PC-3 (cell line): ENCODE results near the gene DPF3. TPM values are rescaled to one million over a fixed set of nuclear protein-coding genes. Genes with fewer than 3 reads are reported as not detected.

Source experiments
- ATAC-seq: fragments of 200-7000 bp; cut with Tn5 transposase; 2 replicates; pipeline ENCODE4 v1.9.1; 2020; ENCODE audit warnings: mild to moderate bottlenecking, moderate library complexity
- BruUV-seq: library from RNA; stranded (reverse); fragments of 400-500 nt; replicated peaks from 2 replicates; lab custom pipeline; 2021; lab: Mats Ljungman, UMichigan
- CTCF ChIA-PET: fragments of 300-600 bp; sonication (Branson Sonifier 250); formaldehyde crosslinking; loops from one replicate; lab custom pipeline; 2022; ENCODE audit warnings: antibody characterized with exemption; lab: Charles Lee
- POLR2A ChIA-PET: fragments of 300-600 bp; sonication (Branson Sonifier 250); formaldehyde crosslinking; loops from one replicate; lab custom pipeline; 2022; ENCODE audit warnings: antibody characterized with exemption; ENCODE audit not compliant: unreplicated experiment; lab: Charles Lee
- DNase-seq: peaks from one replicate; pipeline ENCODE4 v3.0.0-alpha.2; 2015
- H2AFZ ChIP-seq: fragments of 300-600 bp; sonication (generic); 2 replicates; pipeline ENCODE4 v1.6.0; 2016; ENCODE audit warnings: antibody characterized with exemption, low read length
- H3F3A ChIP-seq: fragments of 300-600 bp; sonication (generic); one replicate; pipeline ENCODE4 v1.6.0; 2017; ENCODE audit warnings: antibody characterized with exemption, low read length, control low read depth, mild to moderate bottlenecking; ENCODE audit not compliant: unreplicated experiment
- H3K27ac ChIP-seq: fragments of 300-600 bp; sonication (generic); 2 replicates; pipeline ENCODE4 v1.5.1; 2016; ENCODE audit warnings: mild to moderate bottlenecking, low read length
- H3K27me3 ChIP-seq: fragments of 300-600 bp; sonication (generic); 2 replicates; pipeline ENCODE4 v1.6.1; 2016; ENCODE audit warnings: low read length, mixed read lengths
- H3K36me3 ChIP-seq: fragments of 300-600 bp; sonication (generic); 2 replicates; pipeline ENCODE4 v1.6.1; 2016; ENCODE audit warnings: low read depth, mixed run types, low read length, mixed read lengths
- H3K4me1 ChIP-seq: fragments of 300-600 bp; sonication (generic); 2 replicates; pipeline ENCODE4 v1.5.1; 2016; ENCODE audit warnings: low read length; ENCODE audit not compliant: insufficient read depth
- H3K4me2 ChIP-seq: fragments of 300-600 bp; sonication (generic); 2 replicates; pipeline ENCODE4 v1.6.0; 2016; ENCODE audit warnings: low read length
- H3K4me3 ChIP-seq: fragments of 300-600 bp; sonication (generic); 2 replicates; pipeline ENCODE4 v1.5.1; 2016; ENCODE audit warnings: mild to moderate bottlenecking, low read length, mixed read lengths
- H3K79me2 ChIP-seq: fragments of 300-600 bp; sonication (generic); 2 replicates; pipeline ENCODE4 v1.6.1; 2017; ENCODE audit warnings: low read length, mixed read lengths
- H3K9ac ChIP-seq: fragments of 300-600 bp; sonication (generic); 2 replicates; pipeline ENCODE4 v1.6.0; 2016; ENCODE audit warnings: mild to moderate bottlenecking, low read length
- H3K9me2 ChIP-seq: fragments of 300-600 bp; sonication (generic); replicated peaks from 2 replicates; pipeline ENCODE4 v1.6.1; 2016; ENCODE audit warnings: mixed run types, low read length, mixed read lengths
- H3K9me3 ChIP-seq: fragments of 300-600 bp; sonication (generic); 2 replicates; pipeline ENCODE4 v1.6.1; 2016; ENCODE audit warnings: low read length, mixed read lengths
- H4K20me1 ChIP-seq: fragments of 300-600 bp; sonication (generic); 2 replicates; pipeline ENCODE4 v1.6.1; 2016; ENCODE audit warnings: low read length, mixed read lengths
- CTCF ChIP-seq: fragments of 300-600 bp; sonication (generic); conservative IDR thresholded peaks from 2 replicates; pipeline ENCODE4 v1.5.1; 2017; ENCODE audit warnings: antibody characterized with exemption, low read depth, mild to moderate bottlenecking, low read length
- EZH2 ChIP-seq: fragments of 300-600 bp; sonication (generic); IDR thresholded peaks from one replicate; pipeline ENCODE4 v1.6.1; 2017; ENCODE audit warnings: antibody characterized with exemption, mild to moderate bottlenecking, low read length; ENCODE audit not compliant: unreplicated experiment
- EZH2phosphoT487 ChIP-seq: fragments of 300-600 bp; sonication (generic); IDR thresholded peaks from 2 replicates; pipeline ENCODE4 v1.6.1; 2018; ENCODE audit warnings: mild to moderate bottlenecking, antibody characterized with exemption, low read length, borderline replicate concordance
- intact Hi-C: fragments of 100-400 bp; cut with micrococcal nuclease; formaldehyde crosslinking; loops from 2 replicates; pipeline ENCODE4 v1.9.0; 2023
- total RNA-seq: library from RNA; depleted of rRNA; stranded (reverse); fragments of >200 nt; gene quantifications from 2 replicates; pipeline ENCODE4 v1.2.3, GENCODE V29; 2014

Gene DPF3
- total RNA-seq, 1 experiment from 2014 or later = 16.6 TPM

- Histone ChIP-seq H3K9me2 (no peaks in the 10 kb centered on the region), H2AFZ (no peak overlapping the region), H3K27ac (no peak overlapping the region), H4K20me1 (no peaks in the 10 kb centered on the region), H3K36me3 (peaks cover 10% of the 10 kb centered on the region; the same call in 1 of the 2 replicates), H3K4me2 (no peak overlapping the region), H3K9me3 (no peaks in the 10 kb centered on the region), H3K27me3 (no peaks in the 10 kb centered on the region), H3K79me2 (no peaks in the 10 kb centered on the region), H3F3A (peaks cover 4% of the 10 kb centered on the region), H3K4me3 (no peak overlapping the region), H3K9ac (no peak overlapping the region), H3K4me1 (peaks cover 27% of the 10 kb centered on the region)
- DNase-seq (no peak), ATAC-seq (no peak)
- no TSS peak for BruUV-seq
- intact Hi-C loops = loop anchor here (5.0 kb wide), 1 partner anchor 110 kb away; no protein-coding TSS in a partner anchor
- TF ChIP-seq CTCF (no peak), EZH2phosphoT487 (no peak), EZH2 (no peak)
- POLR2A ChIA-PET = no interaction called here
- CTCF ChIA-PET = no interaction called here
Measured at GRCh38 chr14:72747652-72748051, 146.2 kb downstream of the DPF3 start.

- TF ChIP-seq EZH2 (no peak), CTCF (peak; percentile 36)
- DNase-seq (peak; percentile 48), ATAC-seq (peak; percentile 41)
- Histone ChIP-seq H3K9me2 (no peaks in the 10 kb centered on the region), H3K27ac (peak overlapping the region; percentile 67), H3K4me3 (no peak overlapping the region), H4K20me1 (no peaks in the 10 kb centered on the region), H3K4me2 (peak overlapping the region; percentile 79), H2AFZ (no peak overlapping the region), H3K9ac (no peak overlapping the region), H3K4me1 (peaks cover 27% of the 10 kb centered on the region), H3F3A (peaks cover 4% of the 10 kb centered on the region), H3K9me3 (no peaks in the 10 kb centered on the region), H3K79me2 (no peaks in the 10 kb centered on the region), H3K27me3 (no peaks in the 10 kb centered on the region), H3K36me3 (peaks cover 10% of the 10 kb centered on the region; the same call in 1 of the 2 replicates)
- ChIA-PET POLR2A (interaction anchor here (0.5 to 1.1 kb wide), 3 partner anchors 147 to 390 kb away, joined by 3 to 4 read pairs (median 4); partner anchors contain the start of genes DPF3 and PSEN1), CTCF (interaction anchor here (0.5 to 1.2 kb wide), 7 partner anchors 23 to 232 kb away, joined by 3 to 8 read pairs (median 4); partner anchors contain the start of gene DPF3)
- BruUV-seq = no TSS peak
- intact Hi-C loops = loop anchor here (1.0 to 5.0 kb wide), 7 partner anchors 40 to 229 kb away; partner anchors contain the start of gene DPF3
Measured at GRCh38 chr14:72745991-72746980, 147.6 kb downstream of the DPF3 start.
